Erythroblast (primary cell): ENCODE results near the gene SLC38A6.

ENCODE experiments used
- GATA1 ChIP-seq: IDR thresholded peaks from 2 replicates; pipeline ENCODE4 v1.6.1; 2011; ENCODE audit warnings: low read depth, mild to moderate bottlenecking, control low read depth, low read length, moderate library complexity
- POLR2A ChIP-seq: IDR thresholded peaks from 2 replicates; pipeline ENCODE4 v1.6.1; 2011; ENCODE audit warnings: mild to moderate bottlenecking, low read length

GRCh38 chr14:60984196-60984595, 3.2 kb downstream of the SLC38A6 start:
- TF ChIP-seq POLR2A (no peak), GATA1 (no peak)
